Brain microvascular endothelial cell (primary cell): ENCODE data around the gene FBRSL1.

Source experiments
- DNase-seq: peaks from one replicate; pipeline ENCODE4 v3.0.0-alpha.2; 2020
- H3K27ac ChIP-seq: fragments of 250-450 bp; sonication (Bioruptor Pico); 2 replicates; pipeline ENCODE4 v1.5.1; 2020; ENCODE audit warnings: mild to moderate bottlenecking, moderate library complexity
- H3K27me3 ChIP-seq: fragments of 250-450 bp; sonication (Bioruptor Pico); replicated peaks from 2 replicates; pipeline ENCODE4 v1.5.1; 2020; ENCODE audit warnings: mild to moderate bottlenecking
- H3K36me3 ChIP-seq: fragments of 250-450 bp; sonication (Bioruptor Pico); replicated peaks from 2 replicates; pipeline ENCODE4 v1.5.1; 2020; ENCODE audit warnings: mild to moderate bottlenecking
- H3K4me3 ChIP-seq: 2 replicates; pipeline ENCODE4 v1.5.1; 2011; ENCODE audit warnings: low read depth, mild to moderate bottlenecking, control low read depth, low read length, moderate library complexity
- CTCF ChIP-seq: IDR thresholded peaks from 2 replicates; pipeline ENCODE4 v1.5.1; 2011; ENCODE audit warnings: low read depth, mild to moderate bottlenecking, moderate library complexity, low read length, control low read depth, inconsistent platforms; ENCODE audit errors: missing control alignments
- in situ Hi-C: cut with HindIII; loops from 2 replicates; pipeline ENCODE4 v1.10.0; 2017; ENCODE audit warnings: low sequenced_read_pairs, low pct_ligation_motif_present

The FBRSL1 gene

GRCh38 chr12:132508860-132509732 is 19.1 kb downstream of the FBRSL1 start:
- H3K27me3 ChIP-seq = no peaks in the 10 kb centered on the region
- H3K27ac ChIP-seq = no peak overlapping the region
- peaks cover 2% of the 10 kb centered on the region for H3K36me3 ChIP-seq
- no peak for DNase-seq
- TF ChIP-seq CTCF = no peak
- in situ Hi-C loops = no loop called here
- H3K4me3 ChIP-seq = no peak overlapping the region

DNA sequence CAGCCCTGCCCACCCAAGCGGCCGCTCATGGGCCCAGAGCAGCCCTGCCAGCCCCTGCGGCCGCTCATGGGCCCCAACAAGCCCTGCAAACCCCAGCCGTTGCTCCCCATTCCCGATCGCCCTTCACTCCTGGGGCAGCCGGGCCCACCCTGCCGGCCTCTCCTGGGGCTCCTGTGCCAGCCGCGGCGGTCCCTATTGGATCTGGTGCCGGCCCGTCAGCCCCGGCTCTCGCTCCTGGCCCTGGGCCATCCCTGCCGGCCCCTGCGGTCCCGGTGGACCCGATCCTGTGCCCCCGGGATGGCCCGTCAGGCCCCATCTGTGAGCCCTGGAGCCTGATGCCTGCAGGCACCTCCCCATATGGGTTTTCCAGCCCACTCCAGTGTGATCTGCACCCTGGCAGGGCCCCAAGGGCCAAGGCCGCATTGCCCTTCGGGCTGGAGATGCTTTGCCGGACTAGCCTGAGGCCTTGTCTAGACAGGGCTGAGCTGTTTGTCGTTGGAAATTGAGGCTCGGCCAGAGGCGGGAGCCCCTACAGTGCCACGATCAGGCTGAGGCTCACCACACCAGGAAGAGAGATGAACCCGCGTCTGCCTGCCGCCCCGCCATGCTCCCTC is 20.3 kb downstream of the FBRSL1 start:
- H3K27ac ChIP-seq = no peak overlapping the region

DNA sequence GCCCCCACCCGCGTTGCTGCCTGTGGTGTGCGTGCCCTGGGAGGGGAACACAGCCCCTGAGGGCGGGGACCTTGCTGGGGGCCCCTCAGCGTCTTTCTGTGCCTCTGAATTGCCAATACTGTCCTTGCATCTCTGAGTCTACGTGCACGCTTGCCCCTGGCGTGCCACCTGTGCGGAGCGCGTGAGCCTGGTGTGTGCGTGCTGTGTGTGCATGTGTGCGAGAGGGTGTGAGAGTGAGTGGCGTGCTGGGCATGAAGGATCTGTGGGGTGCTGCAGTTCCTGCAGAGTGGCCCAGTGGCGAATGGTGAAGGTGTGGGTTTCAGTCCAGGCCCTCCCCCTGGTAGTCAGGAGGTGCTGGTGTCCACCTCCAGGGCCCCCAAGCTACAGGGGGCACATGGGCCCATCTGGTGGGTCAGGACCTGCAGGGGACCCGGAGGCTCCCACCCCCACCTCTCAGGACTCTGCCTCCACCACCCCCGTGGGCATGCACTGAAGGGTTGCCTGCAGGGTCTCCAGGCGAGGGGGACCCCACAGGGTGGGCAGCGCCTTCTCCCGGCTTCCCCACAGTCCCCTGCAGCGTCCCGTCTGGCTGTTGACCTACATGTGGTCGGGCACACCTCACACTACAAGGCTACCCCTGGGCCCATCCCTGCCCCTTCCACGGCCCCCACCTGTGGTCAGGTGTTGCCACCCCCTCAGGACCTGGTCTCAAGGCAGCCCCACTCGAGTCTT is 21.0 kb downstream of the FBRSL1 start:
- H3K36me3 ChIP-seq = peaks cover 2% of the 10 kb centered on the region
- H3K27me3 ChIP-seq = no peaks in the 10 kb centered on the region
- no peak overlapping the region for H3K4me3 ChIP-seq
- H3K27ac ChIP-seq = no peak overlapping the region
- no peak for DNase-seq
- in situ Hi-C loops = no loop called here
- no peak for TF ChIP-seq CTCF

More for the DNA sequence above, 20.3 kb downstream of the FBRSL1 start:
- no peak overlapping the region for H3K4me3 ChIP-seq
- no peak for TF ChIP-seq CTCF
- in situ Hi-C loops = no loop called here
- no peaks in the 10 kb centered on the region for H3K27me3 ChIP-seq
- DNase-seq = no peak
- H3K36me3 ChIP-seq = peaks cover 2% of the 10 kb centered on the region

GRCh38 chr12:132511516-132512196 is 21.7 kb downstream of the FBRSL1 start:
- TF ChIP-seq CTCF = no peak
- Histone ChIP-seq H3K27me3 (no peaks in the 10 kb centered on the region), H3K36me3 (peaks cover 2% of the 10 kb centered on the region), H3K4me3 (no peak overlapping the region), H3K27ac (no peak overlapping the region)
- DNase-seq = no peak
- in situ Hi-C loops = no loop called here

GRCh38 chr12:132512197-132513069 is 22.5 kb downstream of the FBRSL1 start:
- no peak for DNase-seq
- Histone ChIP-seq H3K27ac (no peak overlapping the region), H3K36me3 (peaks cover 2% of the 10 kb centered on the region), H3K4me3 (no peak overlapping the region), H3K27me3 (no peaks in the 10 kb centered on the region)
- no peak for TF ChIP-seq CTCF
- in situ Hi-C loops = no loop called here
